ENCODE data around the gene CLCA4. TPM values are rescaled to one million over a fixed set of nuclear protein-coding genes. Genes with fewer than 3 reads are reported as not detected.

CLCA4 gene
- total and polyA plus RNA-seq, 7 donors, result 0.03 to 0.21 (median 0.11) TPM; not detected in 2

- no peaks in the 10 kb centered on the region for H3K36me3 ChIP-seq (ENCODE audit: insufficient read depth in 1 of 2, low read depth in 1 of 2)
- DNase-seq (no peak), ATAC-seq (peak in 1 of 4 donors; percentile 60)
- no peaks in the 10 kb centered on the region for H3K9me3 ChIP-seq
- peak; percentile 29 for TF ChIP-seq CTCF (IDR thresholded peaks at IDR 0.05)
- intact Hi-C loops (cut with DNase I), result no loop called here
- H3K4me3 ChIP-seq, result no peak overlapping the region
- H3K27ac ChIP-seq, result no peak overlapping the region
- WGBS, 3 donors, result 43 to 49% (median 44%) methylated on average over 2 of the region's 2 CpGs
- no peaks in the 10 kb centered on the region for H3K4me1 ChIP-seq
- no peaks in the 10 kb centered on the region for H3K27me3 ChIP-seq (ENCODE audit: insufficient read depth in 3 of 3, low read length in 2 of 3)
These were observed 31.3 kb upstream of the CLCA4 start for GRCh38 chr1:86515597-86515996.

- no peak for TF ChIP-seq CTCF (IDR thresholded peaks at IDR 0.05)
- ATAC-seq, result no peak
- no peak for DNase-seq
These were observed 30.5 kb upstream of the CLCA4 start for GRCh38 chr1:86516335-86516734.

GRCh38 chr1:86517336-86517735 lies 29.5 kb upstream of the CLCA4 start:
- DNase-seq, result no peak
- Histone ChIP-seq H3K4me3 (no peak overlapping the region), H3K27ac (no peak overlapping the region), H3K27me3 (ENCODE audit: insufficient read depth in 3 of 3, low read length in 2 of 3) (no peaks in the 10 kb centered on the region), H3K4me1 (no peaks in the 10 kb centered on the region), H3K36me3 (ENCODE audit: insufficient read depth in 1 of 2, low read depth in 1 of 2) (no peaks in the 10 kb centered on the region), H3K9me3 (no peaks in the 10 kb centered on the region)
- no peak for ATAC-seq
- 61 to 65% (median 64%) methylated on average over 1 of the region's 1 CpG for WGBS, 3 donors
- intact Hi-C loops (cut with DNase I), result no loop called here
- TF ChIP-seq CTCF (IDR thresholded peaks at IDR 0.05), result no peak

More at GRCh38 chr1:86516335-86516734, 30.5 kb upstream of the CLCA4 start:
- H3K4me3 ChIP-seq, result no peak overlapping the region
- H3K4me1 ChIP-seq, result no peaks in the 10 kb centered on the region
- no peaks in the 10 kb centered on the region for H3K9me3 ChIP-seq
- no peaks in the 10 kb centered on the region for H3K27me3 ChIP-seq (ENCODE audit: insufficient read depth in 3 of 3, low read length in 2 of 3)
- intact Hi-C loops (cut with DNase I), result no loop called here
- H3K27ac ChIP-seq, result no peak overlapping the region
- H3K36me3 ChIP-seq (ENCODE audit: insufficient read depth in 1 of 2, low read depth in 1 of 2), result no peaks in the 10 kb centered on the region
- WGBS, 3 donors, result 91 to 100% (median 100%) methylated on average over 1 of the region's 1 CpG

- 74 to 79% (median 74%) methylated on average over 4 of the region's 4 CpGs for WGBS, 3 donors
- no peaks in the 10 kb centered on the region for H3K4me1 ChIP-seq
- no peaks in the 10 kb centered on the region for H3K9me3 ChIP-seq
- no peak overlapping the region for H3K27ac ChIP-seq
- no peaks in the 10 kb centered on the region for H3K36me3 ChIP-seq (ENCODE audit: insufficient read depth in 1 of 2, low read depth in 1 of 2)
- no peaks in the 10 kb centered on the region for H3K27me3 ChIP-seq (ENCODE audit: insufficient read depth in 3 of 3, low read length in 2 of 3)
- no peak for ATAC-seq
- DNase-seq, result no peak
- no peak for TF ChIP-seq CTCF (IDR thresholded peaks at IDR 0.05)
- intact Hi-C loops (cut with DNase I), result no loop called here
- no peak overlapping the region for H3K4me3 ChIP-seq
These were observed 25.9 kb upstream of the CLCA4 start for GRCh38 chr1:86520789-86521521.

GRCh38 chr1:86521522-86521891 lies 25.4 kb upstream of the CLCA4 start:
- Histone ChIP-seq H3K9me3 (no peaks in the 10 kb centered on the region), H3K4me3 (no peak overlapping the region), H3K4me1 (no peaks in the 10 kb centered on the region), H3K27me3 (ENCODE audit: insufficient read depth in 3 of 3, low read length in 2 of 3) (no peaks in the 10 kb centered on the region), H3K27ac (no peak overlapping the region), H3K36me3 (ENCODE audit: insufficient read depth in 1 of 2, low read depth in 1 of 2) (no peaks in the 10 kb centered on the region)
- no peak for TF ChIP-seq CTCF (IDR thresholded peaks at IDR 0.05)
- 69 to 80% (median 71%) methylated on average over 2 of the region's 2 CpGs for WGBS, 3 donors
- no peak for DNase-seq
- no peak for ATAC-seq
- intact Hi-C loops (cut with DNase I), result no loop called here
